ENCODE results near the gene BCAS1.

The BCAS1 gene

DNA sequence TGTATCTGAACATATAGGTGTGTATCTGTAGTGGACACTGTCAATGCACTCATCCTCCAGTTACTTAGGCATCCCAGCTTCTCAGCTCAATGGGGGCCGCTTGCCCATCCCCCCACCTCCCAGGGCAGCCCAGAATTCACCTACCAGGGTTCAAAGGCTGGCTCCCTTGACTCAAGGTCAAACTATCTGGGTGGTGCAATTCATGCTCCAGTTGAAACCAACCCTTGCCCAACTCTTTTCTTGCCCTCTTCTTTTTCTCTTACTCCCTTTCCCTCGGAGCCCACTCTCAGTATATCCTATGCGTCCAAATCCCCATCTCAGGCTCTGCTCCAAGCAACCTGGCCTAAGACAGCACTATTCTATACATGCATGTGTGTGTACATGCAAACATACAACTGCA is 127.4 kb downstream of the BCAS1 start:
- H3K27ac ChIP-seq (replicated peaks): no peak overlapping the region
- no peak for DNase-seq (ENCODE audit: low read depth in 1 of 2, low spot score in 1 of 2)
- H3K27me3 ChIP-seq (ENCODE audit: insufficient read depth, poor library complexity, severe bottlenecking): no peaks in the 10 kb centered on the region
- TF ChIP-seq, protein P1, sequence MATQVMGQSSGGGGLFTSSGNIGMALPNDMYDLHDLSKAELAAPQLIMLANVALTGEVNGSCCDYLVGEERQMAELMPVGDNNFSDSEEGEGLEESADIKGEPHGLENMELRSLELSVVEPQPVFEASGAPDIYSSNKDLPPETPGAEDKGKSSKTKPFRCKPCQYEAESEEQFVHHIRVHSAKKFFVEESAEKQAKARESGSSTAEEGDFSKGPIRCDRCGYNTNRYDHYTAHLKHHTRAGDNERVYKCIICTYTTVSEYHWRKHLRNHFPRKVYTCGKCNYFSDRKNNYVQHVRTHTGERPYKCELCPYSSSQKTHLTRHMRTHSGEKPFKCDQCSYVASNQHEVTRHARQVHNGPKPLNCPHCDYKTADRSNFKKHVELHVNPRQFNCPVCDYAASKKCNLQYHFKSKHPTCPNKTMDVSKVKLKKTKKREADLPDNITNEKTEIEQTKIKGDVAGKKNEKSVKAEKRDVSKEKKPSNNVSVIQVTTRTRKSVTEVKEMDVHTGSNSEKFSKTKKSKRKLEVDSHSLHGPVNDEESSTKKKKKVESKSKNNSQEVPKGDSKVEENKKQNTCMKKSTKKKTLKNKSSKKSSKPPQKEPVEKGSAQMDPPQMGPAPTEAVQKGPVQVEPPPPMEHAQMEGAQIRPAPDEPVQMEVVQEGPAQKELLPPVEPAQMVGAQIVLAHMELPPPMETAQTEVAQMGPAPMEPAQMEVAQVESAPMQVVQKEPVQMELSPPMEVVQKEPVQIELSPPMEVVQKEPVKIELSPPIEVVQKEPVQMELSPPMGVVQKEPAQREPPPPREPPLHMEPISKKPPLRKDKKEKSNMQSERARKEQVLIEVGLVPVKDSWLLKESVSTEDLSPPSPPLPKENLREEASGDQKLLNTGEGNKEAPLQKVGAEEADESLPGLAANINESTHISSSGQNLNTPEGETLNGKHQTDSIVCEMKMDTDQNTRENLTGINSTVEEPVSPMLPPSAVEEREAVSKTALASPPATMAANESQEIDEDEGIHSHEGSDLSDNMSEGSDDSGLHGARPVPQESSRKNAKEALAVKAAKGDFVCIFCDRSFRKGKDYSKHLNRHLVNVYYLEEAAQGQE (IDR thresholded peaks at IDR 0.05; ENCODE audit: insufficient replicate concordance, low read depth): no peak
- no peak for TF ChIP-seq GABPA (IDR thresholded peaks at IDR 0.05; ENCODE audit: low read depth)
- no peak for TF ChIP-seq SPI1 (IDR thresholded peaks at IDR 0.05; ENCODE audit: borderline replicate concordance, low read depth)
- TF ChIP-seq POLR2AphosphoS5 (IDR thresholded peaks at IDR 0.05; ENCODE audit: low read depth): no peak
- TF ChIP-seq, protein P2, sequence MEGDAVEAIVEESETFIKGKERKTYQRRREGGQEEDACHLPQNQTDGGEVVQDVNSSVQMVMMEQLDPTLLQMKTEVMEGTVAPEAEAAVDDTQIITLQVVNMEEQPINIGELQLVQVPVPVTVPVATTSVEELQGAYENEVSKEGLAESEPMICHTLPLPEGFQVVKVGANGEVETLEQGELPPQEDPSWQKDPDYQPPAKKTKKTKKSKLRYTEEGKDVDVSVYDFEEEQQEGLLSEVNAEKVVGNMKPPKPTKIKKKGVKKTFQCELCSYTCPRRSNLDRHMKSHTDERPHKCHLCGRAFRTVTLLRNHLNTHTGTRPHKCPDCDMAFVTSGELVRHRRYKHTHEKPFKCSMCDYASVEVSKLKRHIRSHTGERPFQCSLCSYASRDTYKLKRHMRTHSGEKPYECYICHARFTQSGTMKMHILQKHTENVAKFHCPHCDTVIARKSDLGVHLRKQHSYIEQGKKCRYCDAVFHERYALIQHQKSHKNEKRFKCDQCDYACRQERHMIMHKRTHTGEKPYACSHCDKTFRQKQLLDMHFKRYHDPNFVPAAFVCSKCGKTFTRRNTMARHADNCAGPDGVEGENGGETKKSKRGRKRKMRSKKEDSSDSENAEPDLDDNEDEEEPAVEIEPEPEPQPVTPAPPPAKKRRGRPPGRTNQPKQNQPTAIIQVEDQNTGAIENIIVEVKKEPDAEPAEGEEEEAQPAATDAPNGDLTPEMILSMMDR (IDR thresholded peaks at IDR 0.05; ENCODE audit: insufficient read depth, low read length): no peak
- H3K4me3 ChIP-seq (replicated peaks; ENCODE audit: insufficient read depth, low read length): no peak overlapping the region

DNA sequence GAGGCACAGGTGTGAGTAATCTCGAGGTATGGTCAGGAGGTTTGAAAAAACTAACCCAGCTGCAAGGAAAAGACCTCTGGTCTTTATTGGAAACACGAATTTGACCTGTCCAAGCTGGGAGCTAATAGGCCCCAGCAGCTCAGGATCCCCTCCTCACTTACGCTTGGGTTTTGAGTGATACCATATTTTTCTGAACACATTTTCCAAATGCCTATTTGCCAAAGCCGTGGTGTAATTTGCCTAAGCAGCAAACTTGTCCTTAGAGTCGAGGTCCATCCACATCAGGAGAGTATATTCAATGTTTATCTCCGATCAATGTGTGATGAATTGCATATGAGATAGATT is 128.0 kb downstream of the BCAS1 start:
- H3K27me3 ChIP-seq (ENCODE audit: insufficient read depth, poor library complexity, severe bottlenecking): no peaks in the 10 kb centered on the region
- no peak overlapping the region for H3K27ac ChIP-seq (replicated peaks)
- TF ChIP-seq, protein P2 (IDR thresholded peaks at IDR 0.05; ENCODE audit: insufficient read depth, low read length): no peak
- TF ChIP-seq POLR2AphosphoS5 (IDR thresholded peaks at IDR 0.05; ENCODE audit: low read depth) (no peak), GABPA (IDR thresholded peaks at IDR 0.05; ENCODE audit: low read depth) (no peak), SPI1 (IDR thresholded peaks at IDR 0.05; ENCODE audit: borderline replicate concordance, low read depth) (no peak)
- TF ChIP-seq, protein P1 (IDR thresholded peaks at IDR 0.05; ENCODE audit: insufficient replicate concordance, low read depth): no peak
- H3K4me3 ChIP-seq (replicated peaks; ENCODE audit: insufficient read depth, low read length): no peak overlapping the region
- no peak for DNase-seq (ENCODE audit: low read depth in 1 of 2, low spot score in 1 of 2)

DNA sequence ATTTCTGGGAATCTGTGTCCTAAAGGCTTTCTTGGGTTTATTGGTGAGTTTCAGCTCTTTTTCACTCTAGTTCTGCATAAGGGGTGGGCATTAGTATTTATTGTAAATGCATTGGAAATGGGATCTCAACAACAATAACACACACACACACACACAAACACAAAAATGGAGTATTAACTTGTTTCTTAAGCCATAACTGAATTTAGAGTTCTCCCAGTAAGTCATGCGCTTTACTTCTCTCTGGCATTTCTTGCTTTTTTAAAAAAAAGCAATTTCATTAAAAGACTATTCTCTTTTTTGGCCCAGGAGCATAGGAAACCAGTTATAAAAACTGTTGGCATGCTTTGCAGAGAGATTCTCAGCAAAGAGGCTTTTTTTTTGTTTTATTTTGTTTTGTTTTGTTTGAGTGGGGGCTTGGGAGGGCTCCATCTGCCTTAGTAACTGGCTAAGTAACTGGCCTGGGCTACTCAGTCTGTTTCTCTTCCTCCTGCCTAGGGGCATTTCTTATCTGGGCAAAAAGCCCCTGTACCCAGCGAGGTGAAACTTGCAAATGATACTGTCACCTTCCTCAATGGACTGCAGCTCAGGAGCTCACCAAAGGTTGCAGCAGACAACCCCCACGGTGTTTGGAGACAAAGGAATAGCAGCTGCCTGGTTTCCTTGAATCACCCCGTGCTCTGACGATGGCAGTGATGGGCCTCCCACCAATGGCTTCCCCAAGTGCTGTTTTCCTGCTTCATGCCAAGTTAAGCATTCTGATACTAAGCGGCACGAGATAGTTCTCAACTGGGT is 128.5 kb downstream of the BCAS1 start:
- TF ChIP-seq, protein P2 (IDR thresholded peaks at IDR 0.05; ENCODE audit: insufficient read depth, low read length): no peak
- no peak for TF ChIP-seq POLR2AphosphoS5 (IDR thresholded peaks at IDR 0.05; ENCODE audit: low read depth)
- TF ChIP-seq SPI1 (IDR thresholded peaks at IDR 0.05; ENCODE audit: borderline replicate concordance, low read depth): no peak
- TF ChIP-seq GABPA (IDR thresholded peaks at IDR 0.05; ENCODE audit: low read depth): no peak
- TF ChIP-seq, protein P1 (IDR thresholded peaks at IDR 0.05; ENCODE audit: insufficient replicate concordance, low read depth): no peak
- peak overlapping the region; percentile 70 for H3K27ac ChIP-seq (replicated peaks)
- H3K4me3 ChIP-seq (replicated peaks; ENCODE audit: insufficient read depth, low read length): no peak overlapping the region
- H3K27me3 ChIP-seq (ENCODE audit: insufficient read depth, poor library complexity, severe bottlenecking): no peaks in the 10 kb centered on the region
- no peak for DNase-seq (ENCODE audit: low read depth in 1 of 2, low spot score in 1 of 2)
